WTC11 (cell line): Measurements from ENCODE around the gene ZSCAN25.
"Not testable (repeated sequence)": the region's sequence is repeated elsewhere in the genome, so short reads cannot be mapped to it uniquely, and the experiment has no call there.

Experiments used
- ELF4 ChIP-seq: sonication (generic); formaldehyde crosslinking; IDR thresholded peaks from 2 replicates; pipeline ENCODE4 v1.8.1; 2022; ENCODE audit warnings: low read depth, mild to moderate bottlenecking, moderate library complexity, missing genetic modification reagents
- TF ChIP-seq, protein P1 (sequence below): sonication (generic); formaldehyde crosslinking; conservative IDR thresholded peaks from 2 replicates; pipeline ENCODE4 v1.8.1; 2022; ENCODE audit warnings: mild to moderate bottlenecking, missing genetic modification reagents

GRCh38 chr7:99568770-99569169 is 48.0 kb upstream of the ZSCAN25 start:
- TF ChIP-seq, protein P1, sequence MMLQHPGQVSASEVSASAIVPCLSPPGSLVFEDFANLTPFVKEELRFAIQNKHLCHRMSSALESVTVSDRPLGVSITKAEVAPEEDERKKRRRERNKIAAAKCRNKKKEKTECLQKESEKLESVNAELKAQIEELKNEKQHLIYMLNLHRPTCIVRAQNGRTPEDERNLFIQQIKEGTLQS = not testable (repeated sequence)
- not testable (repeated sequence) for TF ChIP-seq ELF4 (CRISPR knock-in tag)
